CD14-positive monocyte (primary cell): ENCODE measurements around the gene LPCAT1. TPM values are rescaled to one million over a fixed set of nuclear protein-coding genes. Genes with fewer than 3 reads are reported as not detected.

Source experiments
- DNase-seq, 3 donors: peaks; one replicate each; pipeline ENCODE4 v3.0.0-alpha.2; 2011 to 2022
- H2AFZ ChIP-seq: 2 replicates; pipeline ENCODE4 v1.6.0; 2012; ENCODE audit warnings: mild to moderate bottlenecking, low read depth, low read length, inconsistent platforms; ENCODE audit not compliant: insufficient read depth, poor library complexity, severe bottlenecking
- H3K27ac ChIP-seq, 2 donors: 1 replicate in 1 of 2; 2 replicates in 1 of 2; pipeline ENCODE4 v1.5.1; 2012 to 2013; ENCODE audit warnings: low read length in 2 of 2, control low read depth in 1 of 2, inconsistent platforms in 1 of 2, low read depth in 1 of 2, mild to moderate bottlenecking in 1 of 2
- H3K27me3 ChIP-seq, 2 donors: one replicate each; pipeline versions ENCODE4 v1.6.0 to v1.6.1; 2011 to 2013; ENCODE audit warnings: low read length in 2 of 2; ENCODE audit not compliant: control insufficient read depth in 2 of 2, insufficient read depth in 2 of 2
- H3K36me3 ChIP-seq, 2 donors: replicated peaks in 1 of 2; 1 replicate in 1 of 2; 2 replicates in 1 of 2; pipeline versions ENCODE4 v1.5.1 to v1.6.1; 2012 to 2013; ENCODE audit warnings: low read length in 2 of 2, control low read depth in 1 of 2, inconsistent platforms in 1 of 2, mild to moderate bottlenecking in 1 of 2; ENCODE audit not compliant: insufficient read depth in 2 of 2, control insufficient read depth in 1 of 2
- H3K4me1 ChIP-seq, 2 donors: 1 replicate in 1 of 2; 2 replicates in 1 of 2; pipeline versions ENCODE4 v1.5.1 to v1.6.1; 2012 to 2013; ENCODE audit warnings: low read length in 2 of 2, control low read depth in 1 of 2, inconsistent platforms in 1 of 2, mild to moderate bottlenecking in 1 of 2, moderate library complexity in 1 of 2; ENCODE audit not compliant: insufficient read depth in 2 of 2, control insufficient read depth in 1 of 2
- H3K4me2 ChIP-seq: replicated peaks from 2 replicates; pipeline ENCODE3; 2012; ENCODE audit warnings: low read length, moderate library complexity, mild to moderate bottlenecking; ENCODE audit not compliant: poor library complexity, severe bottlenecking; ENCODE audit errors: extremely low read depth
- H3K4me3 ChIP-seq, 3 experiments: fragments of 200-600 bp in 1 of 3; sonication (generic) in 1 of 3; replicated peaks in 1 of 3; 1 replicate in 2 of 3; 2 replicates in 1 of 3; pipeline ENCODE4 v1.5.1; 2011 to 2013; ENCODE audit warnings: low read length in 3 of 3, mild to moderate bottlenecking in 3 of 3, control low read depth in 2 of 3, low read depth in 2 of 3, inconsistent platforms in 1 of 3, moderate library complexity in 1 of 3
- H3K79me2 ChIP-seq: 2 replicates; pipeline ENCODE4 v1.6.0; 2012; ENCODE audit warnings: mild to moderate bottlenecking, control low read depth, inconsistent platforms, low read length, moderate library complexity; ENCODE audit not compliant: insufficient read depth
- H3K9ac ChIP-seq: 2 replicates; pipeline ENCODE4 v1.6.0; 2017; ENCODE audit warnings: low read length, mild to moderate bottlenecking; ENCODE audit not compliant: insufficient read depth, poor library complexity, severe bottlenecking
- H3K9me3 ChIP-seq, 2 donors: replicated peaks in 1 of 2; 1 replicate in 1 of 2; 2 replicates in 1 of 2; pipeline versions ENCODE4 v1.5.1 to v1.6.1; 2012 to 2013; ENCODE audit warnings: low read length in 2 of 2, control low read depth in 1 of 2; ENCODE audit not compliant: control insufficient read depth in 1 of 2, insufficient read depth in 1 of 2
- H4K20me1 ChIP-seq: 2 replicates; pipeline ENCODE4 v1.6.0; 2012; ENCODE audit warnings: mild to moderate bottlenecking, low read length, control low read depth, moderate library complexity; ENCODE audit not compliant: insufficient read depth
- H3K27ac Mint-ChIP-seq, 7 donors: one replicate each; pipeline ENCODE4 v1.8.0; 2020; ENCODE audit warnings: mild to moderate bottlenecking in 7 of 7, mixed read lengths in 7 of 7, moderate library complexity in 6 of 7, inconsistent platforms in 2 of 7
- H3K27me3 Mint-ChIP-seq, 3 donors: one replicate each; pipeline ENCODE4 v1.8.0; 2021 to 2022; ENCODE audit warnings: low read depth in 3 of 3, mild to moderate bottlenecking in 3 of 3, mixed read lengths in 3 of 3, moderate library complexity in 3 of 3, inconsistent platforms in 1 of 3
- H3K36me3 Mint-ChIP-seq, 2 donors: one replicate each; pipeline ENCODE4 v1.8.0; 2020; ENCODE audit warnings: mixed read lengths in 2 of 2, inconsistent platforms in 1 of 2, mild to moderate bottlenecking in 1 of 2
- H3K4me1 Mint-ChIP-seq: one replicate; pipeline ENCODE4 v1.8.0; 2020; ENCODE audit warnings: mild to moderate bottlenecking, mixed read lengths
- H3K4me3 Mint-ChIP-seq, 2 donors: one replicate each; pipeline ENCODE4 v1.8.0; 2020; ENCODE audit warnings: mild to moderate bottlenecking in 2 of 2, mixed read lengths in 2 of 2, moderate library complexity in 1 of 2
- H3K9me3 Mint-ChIP-seq, 7 donors: one replicate each; pipeline ENCODE4 v1.8.0; 2020 to 2022; ENCODE audit warnings: mixed read lengths in 7 of 7, mild to moderate bottlenecking in 6 of 7, moderate library complexity in 6 of 7, inconsistent platforms in 2 of 7
- WGBS: methylation state at CpG from one replicate; pipeline ENCODE4 v1.1.5; 2013; ENCODE audit warnings: missing lambda C conversion rate; ENCODE audit not compliant: insufficient coverage; 5-methylcytosine and 5-hydroxymethylcytosine counted together
- intact Hi-C, 2 donors: fragments of 100-400 bp; cut with micrococcal nuclease; formaldehyde crosslinking; loops; one replicate each; pipeline versions ENCODE4 v1.15.0 to v1.15.1; 2023
- polyA plus RNA-seq, 3 donors: library from polyadenylated mRNA; depleted of rRNA in 1 of 3; unstranded in 2 of 3; stranded (reverse) in 1 of 3; fragments of 300-500 nt in 2 of 3; fragments of >200 nt in 1 of 3; fragmentation: Illumina TruSeq in 2 of 3; gene quantifications; 1 replicate in 2 of 3; 2 replicates in 1 of 3; pipeline ENCODE4 v1.2.3, GENCODE V29; 2012 to 2021
- TF ChIP-seq, protein P1 (sequence below): fragments of 200-600 bp; IDR thresholded peaks from one replicate; pipeline ENCODE4 v1.8.0; 2022; ENCODE audit warnings: antibody characterized with exemption, mild to moderate bottlenecking

Gene LPCAT1
- polyA plus RNA-seq, 3 donors, result 34.1 to 53.9 (median 34.8) TPM

GRCh38 chr5:1477341-1477740, 46.4 kb downstream of the LPCAT1 start:
- H3K36me3 Mint-ChIP-seq, result peaks cover 58 to 74% of the 10 kb centered on the region in 2 donors
- Histone ChIP-seq H3K4me1 (peaks cover 61 to 66% of the 10 kb centered on the region in 2 donors), H4K20me1 (no peaks in the 10 kb centered on the region), H3K27me3 (no peaks in the 10 kb centered on the region), H3K4me2 (peak overlapping the region; percentile 18), H3K9me3 (no peaks in the 10 kb centered on the region), H2AFZ (no peak overlapping the region), H3K36me3 (peaks cover 36 to 46% of the 10 kb centered on the region in 2 donors), H3K27ac (peak overlapping the region; percentile 98 to 99), H3K9ac (peak overlapping the region; percentile 92), H3K79me2 (peaks cover 4% of the 10 kb centered on the region), H3K4me3 (no peak overlapping the region)
- whole genome bisulfite sequencing, result 4% methylated on average over 13 of the region's 16 CpGs
- H3K27ac Mint-ChIP-seq, result peak overlapping the region; percentile 95 to 100 (median 100)
- intact Hi-C loops, result loop anchor here (5.0 to 10.0 kb wide), 4 partner anchors 40 to 373 kb away; partner anchors contain the start of gene CLPTM1L (in 1 of the 2)
- peaks cover 0 to 2% (median 0%) of the 10 kb centered on the region in 7 donors for H3K9me3 Mint-ChIP-seq
- peak; percentile 94 to 98 (median 97) for DNase-seq
- H3K27me3 Mint-ChIP-seq, result peaks cover 0 to 5% (median 0%) of the 10 kb centered on the region in 3 donors
- no peak overlapping the region for H3K4me3 Mint-ChIP-seq
- H3K4me1 Mint-ChIP-seq, result peaks cover 74% of the 10 kb centered on the region
- TF ChIP-seq, protein P1, sequence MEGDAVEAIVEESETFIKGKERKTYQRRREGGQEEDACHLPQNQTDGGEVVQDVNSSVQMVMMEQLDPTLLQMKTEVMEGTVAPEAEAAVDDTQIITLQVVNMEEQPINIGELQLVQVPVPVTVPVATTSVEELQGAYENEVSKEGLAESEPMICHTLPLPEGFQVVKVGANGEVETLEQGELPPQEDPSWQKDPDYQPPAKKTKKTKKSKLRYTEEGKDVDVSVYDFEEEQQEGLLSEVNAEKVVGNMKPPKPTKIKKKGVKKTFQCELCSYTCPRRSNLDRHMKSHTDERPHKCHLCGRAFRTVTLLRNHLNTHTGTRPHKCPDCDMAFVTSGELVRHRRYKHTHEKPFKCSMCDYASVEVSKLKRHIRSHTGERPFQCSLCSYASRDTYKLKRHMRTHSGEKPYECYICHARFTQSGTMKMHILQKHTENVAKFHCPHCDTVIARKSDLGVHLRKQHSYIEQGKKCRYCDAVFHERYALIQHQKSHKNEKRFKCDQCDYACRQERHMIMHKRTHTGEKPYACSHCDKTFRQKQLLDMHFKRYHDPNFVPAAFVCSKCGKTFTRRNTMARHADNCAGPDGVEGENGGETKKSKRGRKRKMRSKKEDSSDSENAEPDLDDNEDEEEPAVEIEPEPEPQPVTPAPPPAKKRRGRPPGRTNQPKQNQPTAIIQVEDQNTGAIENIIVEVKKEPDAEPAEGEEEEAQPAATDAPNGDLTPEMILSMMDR, result no peak

GRCh38 chr5:1476967-1477310, 46.8 kb downstream of the LPCAT1 start:
- no peak for DNase-seq
- H3K27ac Mint-ChIP-seq, result peak overlapping the region; percentile 95 to 100 (median 100)
- 86% methylated on average over 11 of the region's 11 CpGs for WGBS

More at GRCh38 chr5:1476967-1477310, 46.8 kb downstream of the LPCAT1 start:
- Histone ChIP-seq H3K4me3 (peak overlapping the region in 1 of 3 experiments; percentile 23), H3K27me3 (no peaks in the 10 kb centered on the region), H3K9ac (peak overlapping the region; percentile 57), H4K20me1 (no peaks in the 10 kb centered on the region), H3K9me3 (no peaks in the 10 kb centered on the region), H3K79me2 (peaks cover 4% of the 10 kb centered on the region), H2AFZ (no peak overlapping the region), H3K36me3 (peaks cover 39 to 49% of the 10 kb centered on the region in 2 donors), H3K4me2 (peak overlapping the region; percentile 18), H3K27ac (peak overlapping the region; percentile 98 to 99), H3K4me1 (peaks cover 58 to 63% of the 10 kb centered on the region in 2 donors)
- peaks cover 71% of the 10 kb centered on the region for H3K4me1 Mint-ChIP-seq
- H3K27me3 Mint-ChIP-seq, result peaks cover 0 to 5% (median 0%) of the 10 kb centered on the region in 3 donors
- TF ChIP-seq, protein P1, result no peak
- peaks cover 0 to 2% (median 0%) of the 10 kb centered on the region in 7 donors for H3K9me3 Mint-ChIP-seq
- peak overlapping the region in 1 of 2 donors; percentile 50 for H3K4me3 Mint-ChIP-seq
- H3K36me3 Mint-ChIP-seq, result peaks cover 59 to 76% of the 10 kb centered on the region in 2 donors
- intact Hi-C loops, result loop anchor here (5.0 to 10.0 kb wide), 4 partner anchors 40 to 372 kb away; partner anchors contain the start of gene CLPTM1L (in 1 of the 2)
